ENCODE results near the gene CFTR. TPM values are rescaled to one million over a fixed set of nuclear protein-coding genes. Genes with fewer than 3 reads are reported as not detected.
"Not testable (repeated sequence)": the region's sequence is repeated elsewhere in the genome, so short reads cannot be mapped to it uniquely, and the experiment has no call there.

The CFTR gene
- total RNA-seq, 1 experiment from 2014 or later: not detected

GRCh38 chr7:117706210-117706609 is 226.4 kb downstream of the CFTR start:
- BruUV-seq (replicated peaks): no TSS peak
- H2AFZ ChIP-seq: peak overlapping the region; percentile 18

GRCh38 chr7:117707080-117707479 is 227.3 kb downstream of the CFTR start:
- Histone ChIP-seq H3K4me2 (no peak overlapping the region), H3K4me1 (replicated peaks; ENCODE audit: insufficient read depth) (no peaks in the 10 kb centered on the region; the same call in 1 of the 2 replicates), H3K27me3 (ENCODE audit: insufficient read depth, low read depth) (no peaks in the 10 kb centered on the region), H4K20me1 (ENCODE audit: insufficient read depth) (no peaks in the 10 kb centered on the region), H3K27ac (no peak overlapping the region), H2AFZ (no peak overlapping the region), H3F3A (ENCODE audit: insufficient read depth, low read depth) (no peaks in the 10 kb centered on the region), H3K36me3 (ENCODE audit: low read depth) (no peaks in the 10 kb centered on the region), H3K4me3 (no peak overlapping the region), H3K9me2 (ENCODE audit: insufficient read depth) (no peaks in the 10 kb centered on the region), H3K9me3 (ENCODE audit: insufficient read depth, low read depth) (no peaks in the 10 kb centered on the region), H3K79me2 (ENCODE audit: low read depth) (no peaks in the 10 kb centered on the region)
- CTCF ChIA-PET: no interaction called here
- POLR2A ChIA-PET (ENCODE audit: unreplicated experiment): no interaction called here
- no TSS peak for BruUV-seq (replicated peaks)
- DNase-seq: no peak
- intact Hi-C loops (cut with micrococcal nuclease; ENCODE audit: unreplicated experiment): no loop called here
- no peak for TF ChIP-seq CTCF (conservative IDR thresholded peaks at IDR 0.05)
- no peak for TF ChIP-seq EZH2 (IDR thresholded peaks at IDR 0.05; ENCODE audit: low read depth)

More at GRCh38 chr7:117706210-117706609, 226.4 kb downstream of the CFTR start:
- Histone ChIP-seq H3F3A (ENCODE audit: insufficient read depth, low read depth) (no peaks in the 10 kb centered on the region), H3K4me1 (replicated peaks; ENCODE audit: insufficient read depth) (no peaks in the 10 kb centered on the region; the same call in 1 of the 2 replicates), H4K20me1 (ENCODE audit: insufficient read depth) (no peaks in the 10 kb centered on the region), H3K27ac (no peak overlapping the region), H3K4me2 (no peak overlapping the region), H3K79me2 (ENCODE audit: low read depth) (no peaks in the 10 kb centered on the region), H3K36me3 (ENCODE audit: low read depth) (no peaks in the 10 kb centered on the region), H3K27me3 (ENCODE audit: insufficient read depth, low read depth) (no peaks in the 10 kb centered on the region), H3K4me3 (no peak overlapping the region), H3K9me3 (ENCODE audit: insufficient read depth, low read depth) (no peaks in the 10 kb centered on the region), H3K9me2 (ENCODE audit: insufficient read depth) (no peaks in the 10 kb centered on the region)
- peak in 1 of 2 experiments; percentile 39 for DNase-seq
- TF ChIP-seq CTCF (conservative IDR thresholded peaks at IDR 0.05) (no peak), EZH2 (IDR thresholded peaks at IDR 0.05; ENCODE audit: low read depth) (no peak)
- ChIA-PET CTCF (no interaction called here), POLR2A (ENCODE audit: unreplicated experiment) (no interaction called here)
- intact Hi-C loops (cut with micrococcal nuclease; ENCODE audit: unreplicated experiment): no loop called here

- H3K27ac ChIP-seq; CTCF ChIA-PET; intact Hi-C loops (cut with micrococcal nuclease; ENCODE audit: unreplicated experiment): not testable (repeated sequence)
Observed at GRCh38 chr7:117708173-117708572, 228.3 kb downstream of the CFTR start.

GRCh38 chr7:117711556-117711955 is 231.7 kb downstream of the CFTR start:
- intact Hi-C loops (cut with micrococcal nuclease; ENCODE audit: unreplicated experiment): no loop called here
- Histone ChIP-seq H3K4me3 (no peak overlapping the region), H3K79me2 (ENCODE audit: low read depth) (no peaks in the 10 kb centered on the region), H3F3A (ENCODE audit: insufficient read depth, low read depth) (no peaks in the 10 kb centered on the region), H3K9me2 (ENCODE audit: insufficient read depth) (no peaks in the 10 kb centered on the region), H4K20me1 (ENCODE audit: insufficient read depth) (no peaks in the 10 kb centered on the region), H2AFZ (no peak overlapping the region), H3K9me3 (ENCODE audit: insufficient read depth, low read depth) (no peaks in the 10 kb centered on the region), H3K36me3 (ENCODE audit: low read depth) (no peaks in the 10 kb centered on the region), H3K27ac (no peak overlapping the region), H3K4me2 (no peak overlapping the region), H3K27me3 (ENCODE audit: insufficient read depth, low read depth) (no peaks in the 10 kb centered on the region), H3K4me1 (replicated peaks; ENCODE audit: insufficient read depth) (no peaks in the 10 kb centered on the region; the same call in 1 of the 2 replicates)
- CTCF ChIA-PET: no interaction called here
- no peak for DNase-seq
- POLR2A ChIA-PET (ENCODE audit: unreplicated experiment): no interaction called here
- BruUV-seq (replicated peaks): no TSS peak
- TF ChIP-seq CTCF (conservative IDR thresholded peaks at IDR 0.05) (no peak), EZH2 (IDR thresholded peaks at IDR 0.05; ENCODE audit: low read depth) (no peak)

More at GRCh38 chr7:117708173-117708572, 228.3 kb downstream of the CFTR start:
- H3F3A ChIP-seq (ENCODE audit: insufficient read depth, low read depth); H3K27me3 ChIP-seq (ENCODE audit: insufficient read depth, low read depth); H4K20me1 ChIP-seq (ENCODE audit: insufficient read depth); POLR2A ChIA-PET (ENCODE audit: unreplicated experiment); BruUV-seq (replicated peaks); DNase-seq; H3K79me2 ChIP-seq (ENCODE audit: low read depth); H3K9me2 ChIP-seq (ENCODE audit: insufficient read depth); H3K4me3 ChIP-seq; H3K36me3 ChIP-seq (ENCODE audit: low read depth); H3K9me3 ChIP-seq (ENCODE audit: insufficient read depth, low read depth); H3K4me2 ChIP-seq; H2AFZ ChIP-seq; H3K4me1 ChIP-seq (replicated peaks; ENCODE audit: insufficient read depth): not testable (repeated sequence)

Measured in PC-9 (cell line).